MCF 10A (cell line): ENCODE measurements around the gene KIAA2012. TPM values are rescaled to one million over a fixed set of nuclear protein-coding genes. Genes with fewer than 3 reads are reported as not detected.

Source experiments
- BruUV-seq: library from RNA; stranded (reverse); fragments of 400-500 nt; replicated peaks from 2 replicates; lab custom pipeline; 2021; lab: Mats Ljungman, UMichigan
- CTCF ChIA-PET: fragments of 300-600 bp; sonication (Branson Sonifier 250); formaldehyde crosslinking; extraction: SDS; loops from one replicate; lab custom pipeline; 2021; ENCODE audit warnings: antibody characterized with exemption, inconsistent platforms; lab: Yijun Ruan, JAX
- POLR2A ChIA-PET: fragments of 300-600, 350-650 bp; sonication (Branson Sonifier 250); formaldehyde crosslinking; extraction: SDS; loops from one replicate; lab custom pipeline; 2020; ENCODE audit warnings: antibody characterized with exemption, inconsistent platforms; lab: Yijun Ruan, JAX
- DNase-seq: peaks from one replicate; pipeline ENCODE4 v3.0.0-alpha.2; 2018; ENCODE audit not compliant: unreplicated experiment
- H3K27ac Mint-ChIP-seq: one replicate; pipeline ENCODE4 v1.8.0; 2022; ENCODE audit warnings: mild to moderate bottlenecking, low read depth, mixed read lengths; ENCODE audit not compliant: unreplicated experiment
- H3K27me3 Mint-ChIP-seq: one replicate; pipeline ENCODE4 v1.8.0; 2022; ENCODE audit warnings: mixed read lengths; ENCODE audit not compliant: insufficient read depth, unreplicated experiment
- H3K36me3 Mint-ChIP-seq: one replicate; pipeline ENCODE4 v1.8.0; 2022; ENCODE audit warnings: mild to moderate bottlenecking, moderate library complexity, mixed read lengths; ENCODE audit not compliant: insufficient read depth, unreplicated experiment
- H3K4me1 Mint-ChIP-seq: one replicate; pipeline ENCODE4 v1.8.0; 2022; ENCODE audit warnings: mixed read lengths; ENCODE audit not compliant: insufficient read depth, unreplicated experiment
- H3K4me3 Mint-ChIP-seq: one replicate; pipeline ENCODE4 v1.8.0; 2022; ENCODE audit warnings: mild to moderate bottlenecking, moderate library complexity, mixed read lengths; ENCODE audit not compliant: unreplicated experiment
- H3K9me3 Mint-ChIP-seq: one replicate; pipeline ENCODE4 v1.8.0; 2022; ENCODE audit warnings: mixed read lengths; ENCODE audit not compliant: unreplicated experiment
- CTCF ChIP-seq: fragments of 200-600 bp; IDR thresholded peaks from one replicate; pipeline ENCODE4 v1.8.0; 2022; ENCODE audit warnings: antibody characterized with exemption, mild to moderate bottlenecking; ENCODE audit not compliant: unreplicated experiment
- intact Hi-C: fragments of 100-400 bp; cut with micrococcal nuclease; formaldehyde crosslinking; loops from 2 replicates; pipeline ENCODE4 v1.14.1; 2022
- total RNA-seq: library from RNA; stranded (reverse); gene quantifications from 2 replicates; pipeline ENCODE4 v1.2.3, GENCODE V29; 2022

Gene KIAA2012
- total RNA-seq, 1 experiment from 2014 or later = not detected

GRCh38 chr2:202039278-202040078 is 33.6 kb upstream of the KIAA2012 start:
- DNase-seq = no peak
- Mint-ChIP-seq H3K27me3 (no peaks in the 10 kb centered on the region), H3K4me3 (no peak overlapping the region), H3K27ac (no peak overlapping the region), H3K9me3 (no peaks in the 10 kb centered on the region), H3K4me1 (no peaks in the 10 kb centered on the region), H3K36me3 (peaks cover 3% of the 10 kb centered on the region)
- BruUV-seq = no TSS peak
- ChIA-PET POLR2A (no interaction called here), CTCF (no interaction called here)
- intact Hi-C loops = loop anchor here (10.0 kb wide), 1 partner anchor 95 kb away; no protein-coding TSS in a partner anchor
- no peak for TF ChIP-seq CTCF

GRCh38 chr2:202040079-202040844 is 32.8 kb upstream of the KIAA2012 start:
- Mint-ChIP-seq H3K36me3 (peaks cover 5% of the 10 kb centered on the region), H3K27me3 (no peaks in the 10 kb centered on the region), H3K4me1 (no peaks in the 10 kb centered on the region), H3K4me3 (no peak overlapping the region), H3K27ac (no peak overlapping the region), H3K9me3 (no peaks in the 10 kb centered on the region)
- intact Hi-C loops = no loop called here
- no TSS peak for BruUV-seq
- DNase-seq = no peak
- ChIA-PET CTCF (interaction anchor here (1.2 to 2.3 kb wide), 2 partner anchors 9 to 180 kb away, joined by 3 to 9 read pairs; no protein-coding TSS in a partner anchor), POLR2A (interaction anchor here (1.0 kb wide), 1 partner anchor 27 kb away, joined by 3 read pairs; no protein-coding TSS in a partner anchor)
- no peak for TF ChIP-seq CTCF

- ChIA-PET CTCF (interaction anchor here (0.6 to 2.3 kb wide), 4 partner anchors 13 to 1781 kb away, joined by 3 to 9 read pairs (median 3); no protein-coding TSS in a partner anchor), POLR2A (no interaction called here)
- no peak overlapping the region for H3K4me3 Mint-ChIP-seq
- no peaks in the 10 kb centered on the region for H3K9me3 Mint-ChIP-seq
- H3K27me3 Mint-ChIP-seq = no peaks in the 10 kb centered on the region
- no peak overlapping the region for H3K27ac Mint-ChIP-seq
- DNase-seq = no peak
- peaks cover 7% of the 10 kb centered on the region for H3K36me3 Mint-ChIP-seq
- BruUV-seq = no TSS peak
- H3K4me1 Mint-ChIP-seq = no peaks in the 10 kb centered on the region
- intact Hi-C loops = no loop called here
- no peak for TF ChIP-seq CTCF
Measured at GRCh38 chr2:202042444-202042843, 30.6 kb upstream of the KIAA2012 start.

GRCh38 chr2:202043475-202043874 is 29.6 kb upstream of the KIAA2012 start:
- H3K4me3 Mint-ChIP-seq = no peak overlapping the region
- no peaks in the 10 kb centered on the region for H3K4me1 Mint-ChIP-seq
- POLR2A ChIA-PET = no interaction called here
- BruUV-seq = no TSS peak
- intact Hi-C loops = no loop called here
- CTCF ChIA-PET = interaction anchor here (0.6 kb wide), 1 partner anchor 618 kb away, joined by 3 read pairs; no protein-coding TSS in a partner anchor
- H3K27ac Mint-ChIP-seq = no peak overlapping the region
- H3K27me3 Mint-ChIP-seq = no peaks in the 10 kb centered on the region
- no peak for TF ChIP-seq CTCF
- no peaks in the 10 kb centered on the region for H3K9me3 Mint-ChIP-seq
- DNase-seq = no peak
- H3K36me3 Mint-ChIP-seq = peaks cover 12% of the 10 kb centered on the region
